Keratinocyte (primary cell): Measurements from ENCODE around the gene CTNNA3. TPM values are rescaled to one million over a fixed set of nuclear protein-coding genes. Genes with fewer than 3 reads are reported as not detected.

Experiments
- DNase-seq: peaks from one replicate; pipeline ENCODE4 v3.0.0-alpha.2; 2011; ENCODE audit warnings: low read depth, missing footprints, low spot score
- FAIRE-seq: peaks from 2 replicates; lab custom pipeline; 2011; peaks lifted over from hg19 to GRCh38; lab: Jason Lieb, UNC
- H2AFZ ChIP-seq: 2 replicates; pipeline ENCODE4 v1.6.0; 2012; ENCODE audit warnings: low read length, control low read depth, inconsistent platforms; ENCODE audit not compliant: control insufficient read depth
- H3K27ac ChIP-seq: 2 replicates; pipeline ENCODE4 v1.5.1; 2011; ENCODE audit warnings: low read length; ENCODE audit not compliant: control insufficient read depth, insufficient read depth
- H3K27me3 ChIP-seq: 3 replicates; pipeline ENCODE4 v1.6.0; 2011; ENCODE audit warnings: low read length; ENCODE audit not compliant: control insufficient read depth, insufficient read depth; ENCODE audit errors: extremely low read depth
- H3K36me3 ChIP-seq, 2 experiments: 2 replicates in 1 of 2; 3 replicates in 1 of 2; pipeline ENCODE4 v1.5.1; 2011; ENCODE audit warnings: low read length in 2 of 2, mild to moderate bottlenecking in 1 of 2; ENCODE audit not compliant: control insufficient read depth in 2 of 2, insufficient read depth in 2 of 2; ENCODE audit errors: extremely low read depth in 1 of 2
- H3K4me1 ChIP-seq: 3 replicates; pipeline ENCODE4 v1.5.1; 2011; ENCODE audit warnings: low read length; ENCODE audit not compliant: control insufficient read depth, insufficient read depth; ENCODE audit errors: extremely low read depth
- H3K4me2 ChIP-seq: 3 replicates; pipeline ENCODE4 v1.6.0; 2011; ENCODE audit warnings: low read depth, low read length; ENCODE audit not compliant: control insufficient read depth, insufficient read depth; ENCODE audit errors: extremely low read depth
- H3K4me3 ChIP-seq, 3 experiments: fragments of 200-600 bp in 1 of 3; sonication (generic) in 1 of 3; 2 replicates in 2 of 3; 3 replicates in 1 of 3; pipeline ENCODE4 v1.5.1; 2011 to 2016; ENCODE audit warnings: low read length in 3 of 3, mild to moderate bottlenecking in 3 of 3, control low read depth in 2 of 3, inconsistent platforms in 1 of 3, low read depth in 1 of 3, mixed read lengths in 1 of 3, mixed run types in 1 of 3, moderate library complexity in 1 of 3; ENCODE audit not compliant: control insufficient read depth in 2 of 3, insufficient read depth in 2 of 3; ENCODE audit errors: extremely low read depth in 1 of 3
- H3K79me2 ChIP-seq: 2 replicates; pipeline ENCODE4 v1.6.0; 2012; ENCODE audit warnings: low read length; ENCODE audit not compliant: control insufficient read depth, insufficient read depth
- H3K9ac ChIP-seq: 3 replicates; pipeline ENCODE4 v1.6.0; 2011; ENCODE audit warnings: low read length; ENCODE audit not compliant: control insufficient read depth, insufficient read depth; ENCODE audit errors: extremely low read depth
- H3K9me1 ChIP-seq: 3 replicates; pipeline ENCODE4 v1.6.0; 2011; ENCODE audit warnings: low read length; ENCODE audit not compliant: control insufficient read depth, insufficient read depth; ENCODE audit errors: extremely low read depth
- H3K9me3 ChIP-seq: 2 replicates; pipeline ENCODE4 v1.5.1; 2012; ENCODE audit warnings: low read depth, low read length; ENCODE audit not compliant: control insufficient read depth
- H4K20me1 ChIP-seq: 3 replicates; pipeline ENCODE4 v1.6.0; 2011; ENCODE audit warnings: low read length; ENCODE audit not compliant: control insufficient read depth, insufficient read depth; ENCODE audit errors: extremely low read depth
- CTCF ChIP-seq, 3 experiments: IDR thresholded peaks in 1 of 3; conservative IDR thresholded peaks in 1 of 3; optimal IDR thresholded peaks in 1 of 3; 2 replicates in 2 of 3; 3 replicates in 1 of 3; pipeline versions ENCODE3 to v1.5.1; 2011; ENCODE audit warnings: low read length in 3 of 3, mild to moderate bottlenecking in 3 of 3, moderate library complexity in 2 of 3, control low read depth in 1 of 3, inconsistent platforms in 1 of 3; ENCODE audit not compliant: insufficient read depth in 2 of 3; ENCODE audit errors: extremely low read depth in 1 of 3
- EZH2 ChIP-seq: IDR thresholded peaks from one replicate; pipeline ENCODE4 v1.6.1; 2012; ENCODE audit warnings: inconsistent platforms, mild to moderate bottlenecking, low read length, moderate library complexity
- dilution Hi-C: fragments of 300-500 bp; cut with MboI; formaldehyde crosslinking; loops from one replicate; pipeline ENCODE4 v1.7.0; 2020; ENCODE audit warnings: low sequenced_read_pairs; ENCODE audit not compliant: extremely low pct_ligation_motif_present
- polyA plus RNA-seq, 5 experiments: library from polyadenylated mRNA; depleted of rRNA in 3 of 5; stranded (reverse) in 3 of 5; stranded (forward) in 1 of 5; unstranded in 1 of 5; fragments of >200 nt; gene quantifications; 1 replicate in 1 of 5; 2 replicates in 3 of 5; 3 replicates in 1 of 5; pipeline versions ENCODE4 v1.2.1 to v1.2.3, GENCODE V29; 2011 to 2012; ENCODE audit warnings: missing spikeins in 2 of 5, low read depth in 1 of 5, low replicate concordance in 1 of 5

Gene CTNNA3
- polyA plus RNA-seq, 1 donor (not counting 4 experiments of a cell fraction or from before 2014, with no cell fraction given) = 0.01 TPM

DNA sequence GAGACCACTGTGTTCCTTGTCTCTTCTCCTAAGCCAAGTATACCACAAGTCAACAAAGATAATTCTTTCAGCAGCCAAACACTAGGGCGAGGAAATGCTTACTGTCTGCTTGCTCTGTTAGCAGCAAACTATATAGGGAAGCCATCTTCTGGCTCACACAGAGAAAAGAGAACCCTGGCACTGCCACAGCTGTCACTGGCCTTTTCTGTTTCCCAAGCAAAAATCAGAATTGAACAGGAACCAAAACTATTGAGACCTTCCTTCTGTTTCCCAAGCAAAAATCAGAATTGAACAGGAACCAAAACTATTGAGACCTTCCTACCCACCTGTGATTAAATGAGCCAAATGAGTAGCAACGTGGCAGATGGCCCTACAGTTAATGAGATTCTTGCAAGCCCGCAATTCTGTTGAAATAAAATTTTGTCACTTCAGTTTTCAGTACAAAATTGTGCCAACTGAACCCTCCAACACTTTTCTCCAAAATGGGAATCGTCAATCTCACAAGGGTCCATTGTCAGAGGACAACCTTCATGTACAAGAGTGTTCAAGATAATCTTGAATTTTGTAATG lies 715.7 kb downstream of the CTNNA3 start:
- Histone ChIP-seq H3K27ac (no peak overlapping the region), H3K9me3 (no peaks in the 10 kb centered on the region), H3K4me1 (no peaks in the 10 kb centered on the region), H2AFZ (no peak overlapping the region), H3K9me1 (no peaks in the 10 kb centered on the region), H3K9ac (no peak overlapping the region), H3K27me3 (no peaks in the 10 kb centered on the region), H3K36me3 (no peaks in the 10 kb centered on the region), H3K4me3 (no peak overlapping the region), H4K20me1 (no peaks in the 10 kb centered on the region), H3K4me2 (no peak overlapping the region), H3K79me2 (no peaks in the 10 kb centered on the region)
- TF ChIP-seq EZH2 = no peak
- no peak for TF ChIP-seq CTCF (optimal IDR thresholded peaks at IDR 0.05 in 1 of 3, IDR thresholded peaks at IDR 0.05 in 1 of 3, conservative IDR thresholded peaks at IDR 0.05 in 1 of 3; ENCODE audit: extremely low read depth in 1 of 3, insufficient read depth in 2 of 3, low read length in 3 of 3)
- FAIRE-seq = no peak
- DNase-seq = no peak
- dilution Hi-C loops = no loop called here

GRCh38 chr10:66964946-66965345 lies 731.0 kb downstream of the CTNNA3 start:
- Histone ChIP-seq H3K4me1 (no peaks in the 10 kb centered on the region), H4K20me1 (no peaks in the 10 kb centered on the region), H3K36me3 (no peaks in the 10 kb centered on the region), H3K9me3 (no peaks in the 10 kb centered on the region), H3K79me2 (no peaks in the 10 kb centered on the region), H3K27ac (no peak overlapping the region), H3K4me2 (no peak overlapping the region), H3K4me3 (no peak overlapping the region), H2AFZ (no peak overlapping the region), H3K9ac (no peak overlapping the region), H3K27me3 (no peaks in the 10 kb centered on the region), H3K9me1 (no peaks in the 10 kb centered on the region)
- TF ChIP-seq EZH2 = no peak
- TF ChIP-seq CTCF (optimal IDR thresholded peaks at IDR 0.05 in 1 of 3, IDR thresholded peaks at IDR 0.05 in 1 of 3, conservative IDR thresholded peaks at IDR 0.05 in 1 of 3; ENCODE audit: extremely low read depth in 1 of 3, insufficient read depth in 2 of 3, low read length in 3 of 3) = no peak
- DNase-seq (no peak), FAIRE-seq (no peak)
- dilution Hi-C loops = no loop called here
